Hematopoietic multipotent progenitor cell treated with erythropoietin and hydrocortisone succinate and interleukin-3 and kit ligand, for 15 days (in vitro differentiated cells): ENCODE data around the gene ERCC8.
"Not testable (repeated sequence)": the region's sequence is repeated elsewhere in the genome, so short reads cannot be mapped to it uniquely, and the experiment has no call there.

ENCODE experiments used
- DNase-seq: peaks from one replicate; pipeline ENCODE4 v3.0.0-alpha.2; 2015; ENCODE audit warnings: low spot score

The ERCC8 gene

GRCh38 chr5:60944904-60945812 lies at the start of gene ERCC8, which contains the start of gene NDUFAF2:
Gene ERCC8, minus strand, starts transcription at chr5:60945070. Its CDS starts 62 bp downstream, at chr5:60945008.
Gene NDUFAF2, plus strand, starts transcription at chr5:60945205. Its CDS starts 51 bp downstream, at chr5:60945256.
- peak; percentile 90 for DNase-seq

DNA sequence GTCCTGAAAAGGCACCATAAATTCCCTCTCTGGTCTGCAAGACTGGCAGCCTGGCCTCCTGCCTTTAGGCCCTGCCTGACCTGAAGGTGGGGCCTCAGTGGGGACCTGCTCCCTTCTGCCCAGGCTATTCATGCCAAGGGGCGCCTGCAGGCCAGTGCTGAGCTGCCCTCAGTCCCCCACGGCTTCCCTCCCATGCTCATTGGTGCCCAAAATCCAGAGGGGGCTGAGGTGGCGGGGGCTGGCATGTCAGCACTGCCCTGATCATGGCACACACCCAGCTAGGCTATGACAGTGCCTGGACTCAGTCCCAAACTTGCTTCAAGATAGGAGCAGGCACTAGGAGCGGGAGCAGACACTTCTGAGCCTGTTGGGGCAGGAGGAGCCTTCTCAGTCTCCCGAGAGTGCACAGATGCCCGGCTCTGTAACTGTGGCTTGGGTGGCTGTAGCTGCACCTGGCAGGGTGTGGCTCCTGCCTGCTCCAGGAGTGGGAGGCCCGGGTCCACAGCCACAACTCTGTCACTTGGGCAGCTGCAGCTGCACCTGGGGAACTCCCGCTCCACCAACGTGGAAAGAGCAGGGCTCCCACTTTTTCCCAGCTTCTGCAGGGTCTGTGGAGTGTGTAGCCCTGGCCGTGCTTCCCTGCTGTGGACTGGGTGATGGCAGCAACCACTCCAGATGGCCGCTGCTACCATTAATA lies 49.2 kb upstream of the ERCC8 start:
- no peak for DNase-seq

DNA sequence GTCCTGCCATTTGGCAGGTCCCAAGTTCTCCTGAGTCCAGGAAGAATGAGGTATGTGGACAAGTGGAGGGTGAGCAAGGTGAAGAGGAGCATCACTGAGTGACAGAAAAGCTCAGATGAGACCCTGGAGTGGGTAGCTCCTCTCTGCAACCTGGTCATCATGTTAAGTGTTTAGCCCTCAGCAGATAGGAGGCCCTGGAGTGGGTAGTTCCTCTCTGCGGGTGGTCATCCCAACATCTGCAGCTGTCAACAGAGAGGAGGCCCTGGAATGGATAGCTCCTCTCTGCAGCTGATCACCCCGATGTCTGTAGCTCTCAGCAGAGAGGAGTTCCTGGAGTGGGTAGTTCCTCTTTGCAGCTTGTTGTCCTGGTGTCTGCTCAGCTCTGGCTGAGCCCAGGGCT lies 48.6 kb upstream of the ERCC8 start:
- DNase-seq, result no peak

DNA sequence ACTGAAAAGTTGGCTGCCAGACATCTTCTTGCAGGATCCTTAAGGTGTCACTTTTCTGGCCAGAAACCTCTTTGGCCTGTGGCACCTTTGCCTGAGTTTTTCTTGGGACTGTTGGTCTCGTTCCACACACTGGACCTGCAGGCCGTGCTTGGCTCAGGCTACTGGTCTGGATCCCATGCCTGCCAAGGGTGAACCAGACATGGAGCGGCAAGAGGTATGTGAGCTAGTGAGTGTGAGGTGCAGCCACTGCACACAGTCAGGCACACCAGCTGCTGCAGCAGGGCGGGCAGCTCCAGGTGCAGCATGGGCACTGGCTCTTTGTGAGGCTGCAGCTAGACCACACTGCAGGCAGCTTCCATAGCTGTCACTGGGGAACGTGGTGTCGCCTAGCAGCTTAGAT lies 48.0 kb upstream of the ERCC8 start:
- no peak for DNase-seq

DNA sequence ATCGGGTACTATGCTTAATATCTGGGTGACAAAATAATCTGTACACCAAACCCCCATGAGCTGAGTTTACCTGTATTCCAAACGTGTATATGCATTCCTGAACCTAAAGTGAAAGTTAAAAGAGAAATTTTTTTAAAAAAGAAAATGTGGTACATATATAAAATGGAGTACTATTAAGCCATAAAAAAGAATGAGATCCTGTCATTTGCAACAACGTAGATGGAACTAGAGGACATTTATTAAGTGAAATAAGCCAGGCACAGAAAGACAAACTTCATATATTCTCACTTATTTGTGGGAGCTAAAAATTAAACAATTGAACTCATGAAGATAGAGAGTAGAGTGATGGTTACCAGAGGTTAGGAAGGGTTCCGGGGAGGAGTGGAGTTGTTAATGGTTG lies 44.9 kb upstream of the ERCC8 start:
- DNase-seq, result no peak

DNA sequence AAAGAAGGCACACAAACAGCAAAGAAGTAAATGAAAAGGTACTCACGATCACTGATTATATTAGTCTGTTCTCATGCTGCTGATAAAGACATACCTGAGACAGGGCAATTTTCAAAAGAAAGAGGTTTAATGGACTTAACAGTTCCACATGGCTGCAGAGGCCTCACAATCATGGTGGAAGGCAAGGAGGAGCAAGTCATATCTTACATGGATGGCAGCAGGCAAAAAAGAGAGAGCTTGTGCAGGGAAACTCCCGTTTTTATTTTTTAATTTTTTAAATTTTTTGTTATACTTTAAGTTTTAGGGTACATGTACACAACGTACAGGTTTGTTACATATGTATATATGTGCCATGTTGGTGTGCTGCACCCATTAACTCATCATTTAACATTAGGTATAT lies 37.3 kb upstream of the ERCC8 start:
- DNase-seq, result not testable (repeated sequence)

DNA sequence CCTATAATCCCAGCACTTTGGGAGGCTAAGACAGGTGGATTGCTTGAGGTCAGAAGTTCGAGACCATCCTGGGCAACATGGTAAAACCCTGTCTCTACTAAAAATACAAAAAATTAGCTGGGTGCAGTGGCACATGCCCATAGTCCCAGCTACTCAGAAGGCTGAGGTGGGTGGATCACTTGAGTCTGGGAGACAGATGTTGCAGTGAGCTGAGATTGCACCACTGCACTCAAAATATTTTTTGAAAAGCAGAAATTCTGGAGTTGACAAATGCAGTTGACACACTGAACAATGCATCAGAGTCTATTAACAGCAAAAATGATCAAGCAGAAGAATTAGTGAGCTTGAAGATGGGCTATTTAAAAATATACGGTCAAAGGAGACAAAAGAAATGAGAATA lies 35.6 kb upstream of the ERCC8 start:
- DNase-seq, result no peak

DNA sequence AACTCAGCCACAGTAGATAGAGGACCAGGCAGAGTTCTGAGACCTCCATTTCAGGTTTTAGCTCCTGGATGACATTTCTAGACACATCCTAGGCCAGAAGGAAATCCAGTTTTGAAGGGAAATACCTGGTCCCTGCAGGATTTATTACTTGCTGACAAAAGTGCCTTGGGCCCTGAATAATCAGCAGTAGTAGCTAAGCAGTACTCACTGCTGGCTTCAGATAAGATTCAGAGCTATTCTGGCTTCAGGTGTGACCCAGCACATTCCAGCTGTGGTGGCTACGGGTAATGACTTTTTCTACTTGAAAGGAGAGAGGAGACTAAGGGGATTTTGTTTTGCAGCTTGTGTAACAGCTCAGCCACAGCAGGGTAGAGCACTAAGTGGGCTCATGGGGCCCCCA lies 34.1 kb upstream of the ERCC8 start:
- no peak for DNase-seq

- no peak for DNase-seq
These were observed 33.3 kb upstream of the ERCC8 start for GRCh38 chr5:60977956-60978737.

GRCh38 chr5:60972231-60972630 lies 27.4 kb upstream of the ERCC8 start:
- DNase-seq, result no peak

DNA sequence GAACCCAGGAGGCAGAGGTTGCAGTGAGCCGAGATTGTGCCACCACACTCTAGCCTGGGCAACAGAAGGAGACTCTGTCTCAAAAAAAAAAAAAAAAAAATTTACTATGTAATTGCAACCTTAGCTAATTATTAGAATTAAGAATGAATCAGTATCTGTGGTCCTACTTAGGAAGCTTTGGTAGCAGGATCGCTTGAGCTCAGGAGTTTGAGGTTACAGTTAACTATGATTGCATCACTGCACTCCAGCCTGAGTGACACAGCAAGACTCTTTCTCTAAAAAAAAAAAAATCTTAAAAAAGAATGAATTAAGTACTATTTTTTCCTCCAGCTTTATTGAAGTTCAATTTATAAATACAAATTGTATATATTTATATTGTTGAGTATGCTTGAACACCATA lies 16.8 kb upstream of the ERCC8 start:
- no peak for DNase-seq

DNA sequence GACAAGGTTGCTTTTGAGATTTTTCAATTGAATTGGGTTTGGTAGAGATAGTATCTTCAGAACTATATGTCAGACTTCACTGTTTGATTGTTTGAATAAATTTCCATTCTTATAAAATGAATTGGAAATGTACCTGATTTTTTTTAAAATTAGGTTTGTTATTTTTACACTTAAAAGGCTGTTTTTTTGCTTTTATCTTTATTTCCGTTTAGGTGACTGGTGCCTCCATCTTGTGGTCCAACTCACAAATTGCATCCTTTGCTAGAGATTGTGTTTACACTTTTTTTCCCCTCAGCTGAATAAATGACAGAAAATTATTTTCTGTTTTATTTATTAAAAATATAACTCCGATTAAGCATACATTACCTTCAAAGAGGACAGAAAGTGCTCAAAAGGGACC lies 15.7 kb upstream of the ERCC8 start:
- no peak for DNase-seq

- DNase-seq, result peak; percentile 14
These were observed 14.3 kb upstream of the ERCC8 start for GRCh38 chr5:60959156-60959555.

DNA sequence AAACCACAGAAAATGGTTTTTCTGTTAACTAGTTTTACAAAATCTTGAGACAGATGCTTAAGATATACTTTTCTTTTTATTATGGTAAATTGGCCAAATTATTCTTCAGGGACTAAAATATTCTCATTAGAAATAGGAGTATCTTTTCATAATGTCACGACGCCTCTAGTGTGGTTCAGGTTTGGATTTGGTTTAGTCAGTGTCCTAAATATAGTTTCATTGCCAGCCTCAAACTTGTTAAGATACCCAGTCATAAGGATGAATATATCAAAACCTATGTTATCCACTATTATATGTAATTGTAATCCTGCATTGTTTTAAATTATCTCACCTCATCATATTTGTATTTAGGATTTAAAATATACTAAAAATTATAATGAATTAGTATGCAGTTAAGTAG lies 13.8 kb upstream of the ERCC8 start:
- no peak for DNase-seq

- DNase-seq, result no peak
These were observed 13.2 kb upstream of the ERCC8 start for GRCh38 chr5:60958088-60958487.

DNA sequence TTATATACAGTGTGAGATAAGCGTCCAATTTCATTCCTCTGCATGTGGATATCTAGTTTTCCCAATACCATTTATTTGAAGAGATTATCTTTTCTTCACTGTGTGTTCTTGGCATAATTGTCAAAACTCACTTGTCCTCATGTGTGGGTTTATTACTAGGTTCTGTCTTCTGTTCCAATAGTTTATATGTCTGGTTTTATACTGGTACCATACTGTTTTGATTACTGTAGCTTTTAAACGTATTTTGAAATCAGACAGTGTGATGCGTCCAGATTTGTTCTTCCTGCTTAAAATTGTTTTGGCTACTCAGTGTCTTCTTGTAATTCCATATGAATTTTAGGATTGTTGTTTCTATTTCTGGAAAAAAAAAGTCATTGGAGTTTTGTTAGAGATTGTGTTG lies 10.4 kb upstream of the ERCC8 start:
- DNase-seq, result no peak

GRCh38 chr5:60948738-60949137 lies 3.9 kb upstream of the ERCC8 start:
- no peak for DNase-seq

DNA sequence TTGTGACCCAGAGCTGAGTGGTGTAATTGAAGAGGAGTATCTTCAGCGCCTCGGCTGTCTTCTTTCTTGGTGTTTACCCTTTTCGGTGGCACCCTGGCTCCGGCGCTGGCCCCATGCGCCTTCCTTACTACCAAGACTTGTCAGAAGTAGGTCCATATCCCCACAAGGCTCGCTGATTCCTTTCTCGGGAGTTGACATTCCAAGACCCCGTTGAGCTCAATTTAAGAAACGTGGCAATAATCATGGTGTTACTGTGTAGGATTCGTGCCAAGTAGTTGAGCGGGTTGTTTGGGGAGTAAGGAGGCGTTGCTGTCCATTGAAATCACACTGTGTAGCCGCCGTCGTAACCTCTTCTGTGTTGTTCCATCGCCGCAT lies 930 bp upstream of the ERCC8 start:
- DNase-seq, result peak; percentile 28

DNA sequence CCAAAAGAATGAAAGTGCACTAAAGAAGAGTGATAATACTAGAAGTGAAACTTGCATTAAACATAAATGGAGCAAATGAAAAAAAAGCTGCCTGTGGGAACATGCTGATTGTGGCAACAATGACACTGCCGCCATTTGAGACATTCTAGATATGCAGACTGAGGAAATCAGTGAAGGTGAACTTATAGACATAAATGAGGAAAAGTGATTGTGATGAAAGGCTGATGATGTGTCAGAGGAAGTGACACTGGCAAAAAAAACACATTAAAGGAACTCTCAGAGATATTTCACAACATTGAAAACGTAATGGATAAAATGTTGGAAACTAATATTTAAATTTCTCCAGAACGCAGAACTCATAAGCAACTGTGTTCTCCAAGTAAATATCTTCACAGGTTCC lies 1.2 kb downstream of the ERCC8 start:
- DNase-seq, result no peak

GRCh38 chr5:60929024-60929423 lies 15.8 kb downstream of the ERCC8 start:
- DNase-seq, result no peak

- DNase-seq, result no peak
These were observed 17.4 kb downstream of the ERCC8 start for GRCh38 chr5:60927450-60927849.

GRCh38 chr5:60918466-60918865 lies 26.4 kb downstream of the ERCC8 start:
- DNase-seq, result no peak

DNA sequence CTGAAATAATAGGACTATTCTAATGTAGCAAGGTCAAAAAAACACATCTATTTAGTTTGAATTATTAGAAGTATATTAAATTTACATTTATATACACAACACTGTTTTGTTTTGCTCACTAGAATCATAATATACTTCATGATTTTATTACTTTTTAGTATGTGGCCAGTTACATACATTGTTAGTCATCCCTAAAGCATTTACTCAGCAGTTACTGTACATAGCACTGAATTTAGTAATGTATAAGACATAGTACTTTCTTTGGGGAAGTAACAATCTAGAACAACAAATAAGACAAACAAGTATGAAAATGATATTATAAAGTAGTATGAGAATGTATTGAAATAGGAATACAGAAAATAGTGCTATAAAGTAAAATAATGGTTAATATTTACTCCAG lies 28.2 kb downstream of the ERCC8 start:
- DNase-seq, result no peak
